Measurements from ENCODE around the gene GPRC5C. TPM values are rescaled to one million over a fixed set of nuclear protein-coding genes. Genes with fewer than 3 reads are reported as not detected.

GPRC5C gene
- polyA plus RNA-seq, 4 donors, result 112 to 160 (median 138) TPM

DNA sequence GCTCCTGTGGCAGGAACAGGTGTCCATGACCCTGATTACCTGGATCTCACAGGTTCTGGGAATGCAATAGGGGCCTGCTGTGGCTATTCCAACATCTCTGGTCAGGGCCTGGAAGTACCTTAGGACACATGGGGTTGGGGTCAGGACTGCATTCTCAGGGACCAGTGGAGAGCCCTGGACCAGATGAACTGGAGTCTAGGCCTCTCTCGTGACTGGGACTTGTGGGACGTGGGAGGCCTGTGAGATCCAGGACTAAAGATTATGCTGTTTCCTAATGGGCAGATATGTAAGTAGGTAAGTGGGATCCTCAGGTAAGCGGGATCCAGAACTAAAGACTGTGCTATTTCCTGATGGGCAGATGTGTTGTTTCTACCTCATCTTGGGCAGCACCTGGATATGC is 18.3 kb downstream of the GPRC5C start:
- no peak for DNase-seq (ENCODE audit: low read depth in 4 of 4, low spot score in 2 of 4)

DNA sequence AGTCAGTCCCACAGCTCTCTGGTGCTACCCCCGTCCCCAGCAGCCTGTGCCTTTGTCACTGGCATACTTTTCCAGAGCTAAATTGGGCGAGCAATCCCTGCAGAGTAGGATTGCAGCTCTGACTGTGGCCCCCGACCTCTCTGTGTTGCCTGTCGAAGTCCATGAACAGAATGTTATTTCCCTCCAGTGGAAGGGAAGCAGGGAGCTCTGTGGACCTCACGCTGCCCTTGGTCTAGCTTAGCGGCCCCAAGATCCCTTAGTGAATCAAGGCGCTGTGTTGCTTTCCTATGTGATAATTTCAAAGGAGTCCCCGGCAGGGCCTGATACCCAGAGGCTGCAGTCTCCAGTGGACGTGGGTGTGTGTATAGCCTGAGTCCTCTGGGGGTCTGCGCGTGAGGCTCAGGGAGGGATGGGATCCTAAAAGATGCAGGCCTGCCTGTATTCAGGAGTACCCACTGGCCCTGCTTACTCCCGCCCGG is 19.1 kb downstream of the GPRC5C start:
- no peak for DNase-seq (ENCODE audit: low read depth in 4 of 4, low spot score in 2 of 4)

DNA sequence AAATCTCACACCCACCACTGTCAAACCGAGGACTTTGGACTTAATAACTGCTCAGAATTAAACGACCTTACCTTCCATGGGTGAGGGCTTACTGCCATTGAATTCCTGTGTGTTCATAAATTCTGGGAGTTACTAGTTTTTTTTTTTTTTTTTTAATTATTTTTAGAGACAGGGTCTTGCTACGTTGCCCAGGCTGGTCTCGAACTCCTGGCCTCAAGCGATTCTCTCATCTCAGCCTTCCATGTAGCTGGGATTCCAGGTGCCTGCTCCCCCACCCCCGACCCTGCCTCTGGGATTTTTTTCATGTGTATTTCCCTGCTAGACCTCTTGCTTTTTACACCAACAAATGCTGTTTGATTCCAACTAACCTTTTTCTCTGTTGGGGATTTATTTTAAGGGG is 19.7 kb downstream of the GPRC5C start:
- DNase-seq (ENCODE audit: low read depth in 4 of 4, low spot score in 2 of 4), result no peak

DNA sequence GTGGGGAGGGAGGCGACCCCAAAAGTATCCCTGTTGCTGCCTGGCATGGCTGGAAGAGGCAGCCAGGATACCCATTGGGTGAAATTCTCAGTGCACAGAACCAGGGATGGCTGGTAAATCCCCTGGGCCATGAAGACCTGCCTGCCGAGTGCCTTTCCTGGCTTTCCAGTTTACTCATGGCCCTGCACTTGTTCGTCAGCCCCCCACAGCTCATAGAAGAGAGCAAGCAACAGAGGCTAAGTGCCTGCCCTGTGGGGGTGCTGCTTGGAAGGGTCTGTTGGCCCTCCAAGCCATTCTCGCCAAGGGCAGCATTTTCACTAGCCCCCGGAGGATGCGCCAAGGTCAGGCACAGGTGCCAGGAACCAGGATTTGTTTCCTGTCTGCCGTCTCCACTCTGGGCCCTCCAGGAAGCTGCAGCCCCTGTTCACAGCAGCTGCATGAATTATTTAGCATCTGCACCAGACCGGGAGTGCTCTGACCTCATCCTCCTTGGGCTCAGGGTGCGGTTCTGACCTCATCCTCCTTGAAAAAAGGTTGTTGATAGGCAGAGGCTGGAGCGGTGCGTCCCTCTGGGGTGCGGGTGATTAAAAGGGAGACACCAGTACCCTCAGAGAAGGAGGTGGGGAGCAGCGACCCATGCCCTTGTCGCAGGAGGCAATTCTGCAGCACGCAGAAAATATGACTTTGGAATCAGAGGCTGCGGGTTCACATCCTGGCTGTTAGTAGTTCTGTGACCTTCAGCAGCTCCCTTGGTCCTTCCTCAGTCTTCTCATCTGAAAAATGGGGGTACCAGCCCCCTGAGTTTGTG is 20.3 kb downstream of the GPRC5C start:
- DNase-seq (ENCODE audit: low read depth in 4 of 4, low spot score in 2 of 4), result no peak

DNA sequence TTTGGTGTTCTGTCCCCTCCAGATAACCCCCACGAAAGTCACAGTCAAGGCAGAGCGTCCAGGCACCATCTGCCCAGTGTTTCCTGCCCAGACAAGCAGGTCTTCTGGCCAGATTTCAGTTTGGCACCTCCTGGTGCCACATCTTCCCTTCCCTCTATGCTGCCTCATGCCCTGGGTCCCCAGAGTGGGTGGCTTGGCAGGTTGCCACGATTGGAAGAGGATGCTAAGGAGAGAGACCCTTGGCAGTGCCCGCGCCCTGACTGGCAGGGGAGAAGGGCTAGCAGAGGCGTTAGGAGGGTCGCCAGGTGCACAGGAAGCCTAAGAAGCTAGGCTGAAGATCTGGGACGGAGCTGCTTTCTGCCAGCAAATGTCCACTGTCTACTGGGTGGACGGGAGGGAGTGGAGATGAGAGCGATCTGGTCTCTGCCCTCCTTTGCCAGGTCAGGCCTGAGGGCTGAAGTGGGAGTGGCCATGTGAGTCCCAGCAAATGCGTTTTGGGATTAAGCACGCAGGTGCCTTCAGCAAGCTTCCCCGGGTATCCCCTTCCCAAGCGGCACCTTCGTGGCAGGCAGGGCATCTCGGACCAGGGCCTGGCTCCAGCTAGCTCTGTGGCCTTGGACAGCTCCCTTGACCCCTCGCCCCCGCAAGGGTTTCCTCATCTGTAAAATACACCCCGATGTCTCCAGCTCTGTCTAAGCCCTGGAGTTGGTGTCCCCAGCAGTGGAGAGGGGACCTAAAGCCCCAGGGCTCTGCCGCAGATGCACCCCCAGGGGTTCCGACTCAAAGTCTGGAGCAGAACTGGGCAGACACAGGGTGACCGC is 21.2 kb downstream of the GPRC5C start:
- DNase-seq (ENCODE audit: low read depth in 4 of 4, low spot score in 2 of 4), result no peak

DNA sequence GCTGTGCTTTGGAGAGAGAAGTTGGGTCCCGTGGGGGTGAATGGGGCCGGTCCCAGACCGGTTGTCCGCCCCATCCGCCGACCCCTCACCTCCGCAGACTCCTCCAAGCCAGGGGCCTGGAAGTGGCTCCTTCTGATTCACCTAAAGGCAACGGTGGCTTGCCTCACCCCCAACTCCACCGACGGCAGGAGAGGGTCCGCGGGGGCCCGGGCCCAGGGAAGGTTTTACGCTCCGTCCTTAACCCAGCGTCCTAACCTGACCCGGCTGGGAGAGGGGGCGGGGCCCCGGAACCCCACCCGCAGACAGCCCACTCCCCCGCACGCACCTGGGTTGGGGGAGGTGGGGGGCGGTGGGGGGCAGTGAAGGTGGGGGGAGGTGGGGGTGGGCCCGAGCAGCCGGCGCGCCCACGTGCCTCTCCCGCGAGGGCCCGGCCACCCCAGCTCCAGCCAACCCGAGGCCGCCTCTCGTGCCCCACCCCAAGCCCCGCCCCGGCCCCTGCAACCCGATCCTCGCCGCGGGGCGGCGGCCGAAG is 21.8 kb downstream of the GPRC5C start:
- no peak for DNase-seq (ENCODE audit: low read depth in 4 of 4, low spot score in 2 of 4)

DNA sequence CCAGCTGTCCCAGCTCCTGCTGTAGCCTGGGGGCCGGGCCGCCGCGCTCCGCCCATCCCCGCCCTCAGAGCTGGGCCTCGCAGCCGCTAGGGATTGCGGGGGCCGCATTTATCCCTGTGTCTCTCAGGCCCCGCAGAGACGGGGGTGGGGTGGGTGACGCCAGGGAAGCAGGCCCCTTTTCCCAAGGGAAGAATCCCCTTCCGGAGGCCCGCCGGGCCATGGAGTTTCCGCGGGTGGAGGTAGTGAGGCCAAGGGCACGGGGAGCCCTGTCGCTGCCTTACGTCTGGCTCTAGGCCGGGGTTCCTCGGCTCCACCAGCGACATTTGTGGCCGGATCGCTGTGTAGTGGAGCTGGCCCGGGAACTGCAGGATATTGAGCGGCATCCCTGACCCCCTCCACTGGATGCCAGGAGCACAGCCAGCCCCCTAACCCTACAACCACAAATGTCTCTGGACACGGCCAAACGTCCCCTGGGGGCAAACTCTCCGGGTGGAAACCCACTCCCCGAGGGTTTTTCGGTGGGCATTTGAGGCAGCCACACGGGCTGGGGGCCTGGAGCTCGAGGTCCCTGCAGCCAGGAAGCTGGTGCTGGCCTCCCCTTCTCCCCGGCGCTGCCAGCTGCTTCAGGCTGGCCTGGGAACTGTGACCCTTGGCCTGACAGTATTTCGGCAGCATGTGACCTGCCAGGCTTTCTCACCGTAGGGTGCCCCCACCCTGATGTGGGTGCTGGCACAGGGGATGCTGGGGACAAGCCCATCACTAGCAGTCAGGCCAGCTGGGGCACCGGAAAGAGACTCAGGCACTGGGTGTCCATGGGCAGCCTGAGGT is 22.5 kb downstream of the GPRC5C start:
- DNase-seq (ENCODE audit: low read depth in 4 of 4, low spot score in 2 of 4), result peak in 2 of 4 donors; percentile 84 to 87

DNA sequence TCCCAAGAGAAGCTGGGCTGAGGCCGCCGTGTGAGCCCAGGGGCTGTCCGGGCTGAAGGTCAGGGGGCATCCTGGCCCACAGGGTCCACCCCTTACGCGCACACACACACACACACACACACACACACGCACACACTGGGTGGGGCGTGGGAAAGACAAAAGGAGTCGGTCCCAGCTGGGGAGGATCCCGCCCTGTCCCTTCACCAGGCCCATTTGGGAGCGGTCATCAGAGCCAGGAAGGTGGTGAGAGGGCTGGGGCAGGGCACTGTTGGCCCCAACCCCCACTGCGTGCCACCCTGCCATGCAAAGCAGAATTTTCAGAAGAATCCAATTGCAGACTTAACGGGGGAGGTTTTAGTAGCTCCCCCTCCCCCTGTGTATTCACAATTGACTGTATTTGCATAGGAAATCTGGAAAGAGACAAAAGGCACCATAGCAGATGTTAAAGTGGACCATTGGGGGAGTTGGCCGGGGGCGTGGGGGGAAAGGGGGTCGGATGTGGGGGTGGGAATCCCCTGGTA is 23.2 kb downstream of the GPRC5C start:
- DNase-seq (ENCODE audit: low read depth in 4 of 4, low spot score in 2 of 4), result no peak

DNA sequence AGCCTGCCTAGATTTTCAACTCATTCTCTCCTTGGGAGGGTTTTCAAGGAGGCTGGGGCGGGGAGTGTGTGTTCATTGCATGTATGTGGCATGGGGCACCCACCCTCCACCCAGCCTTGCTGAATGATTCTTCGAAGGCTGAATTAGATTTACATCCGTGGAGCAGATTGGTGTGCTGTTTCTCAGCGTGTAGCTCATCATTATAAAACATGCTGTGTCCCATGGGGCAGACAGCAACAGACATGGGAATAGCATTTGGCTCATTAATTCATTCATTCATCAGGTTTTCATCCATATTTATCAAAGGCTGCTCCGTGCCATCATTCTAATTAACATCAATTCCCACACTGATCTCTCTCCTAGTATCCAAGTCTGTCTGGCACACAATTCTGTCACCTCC is 23.9 kb downstream of the GPRC5C start:
- no peak for DNase-seq (ENCODE audit: low read depth in 4 of 4, low spot score in 2 of 4)

DNA sequence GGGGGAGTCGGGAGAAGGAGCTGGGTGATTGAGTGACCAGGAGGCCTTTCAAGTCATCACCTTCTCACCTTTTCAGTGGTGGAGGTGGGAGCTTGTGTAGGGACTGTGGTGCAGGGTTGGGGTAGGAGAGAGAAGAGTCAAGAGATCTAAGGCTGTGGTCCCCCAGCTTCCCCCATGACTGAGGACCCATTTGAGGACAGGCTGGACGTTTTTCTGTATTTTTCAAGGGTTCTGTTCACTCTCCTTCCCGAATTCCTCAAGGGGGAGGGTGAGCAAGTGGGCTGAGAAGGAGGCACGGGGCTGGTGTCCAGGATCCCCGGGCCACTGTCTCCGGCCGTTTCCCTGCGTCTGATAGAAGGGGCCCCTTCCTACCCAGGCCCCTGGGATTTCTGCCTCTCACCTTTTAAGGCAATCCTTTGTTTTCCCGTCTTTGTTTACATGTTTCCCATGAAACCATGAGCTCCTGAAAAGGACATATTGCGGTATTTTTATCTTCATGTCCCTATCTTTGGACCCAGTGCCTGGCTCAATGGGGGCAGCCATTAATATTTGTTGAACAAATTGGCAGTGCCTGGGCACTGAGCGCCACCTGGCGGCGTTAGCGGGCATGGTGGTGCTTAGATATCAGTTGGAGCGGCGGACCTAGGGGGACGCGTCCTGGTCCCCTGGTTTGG is 25.4 kb downstream of the GPRC5C start:
- DNase-seq (ENCODE audit: low read depth in 4 of 4, low spot score in 2 of 4), result no peak

DNA sequence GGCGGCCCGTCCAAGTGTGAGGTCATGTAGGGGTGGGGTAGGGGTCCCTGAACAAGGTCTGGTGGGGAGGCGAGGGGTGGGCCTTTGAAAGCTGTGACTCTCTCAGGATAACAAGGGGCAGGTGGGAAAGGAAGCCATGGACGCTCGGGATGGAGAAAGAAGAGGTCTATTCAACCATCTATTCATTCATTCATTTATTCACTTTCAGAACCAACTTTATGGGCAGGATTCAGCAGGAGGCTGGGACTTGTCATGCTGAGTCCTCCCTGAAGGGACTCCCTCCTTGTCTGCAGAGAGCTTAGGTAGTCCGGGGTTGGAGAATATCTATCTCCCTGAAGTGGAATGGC is 25.9 kb downstream of the GPRC5C start:
- DNase-seq (ENCODE audit: low read depth in 4 of 4, low spot score in 2 of 4), result no peak

DNA sequence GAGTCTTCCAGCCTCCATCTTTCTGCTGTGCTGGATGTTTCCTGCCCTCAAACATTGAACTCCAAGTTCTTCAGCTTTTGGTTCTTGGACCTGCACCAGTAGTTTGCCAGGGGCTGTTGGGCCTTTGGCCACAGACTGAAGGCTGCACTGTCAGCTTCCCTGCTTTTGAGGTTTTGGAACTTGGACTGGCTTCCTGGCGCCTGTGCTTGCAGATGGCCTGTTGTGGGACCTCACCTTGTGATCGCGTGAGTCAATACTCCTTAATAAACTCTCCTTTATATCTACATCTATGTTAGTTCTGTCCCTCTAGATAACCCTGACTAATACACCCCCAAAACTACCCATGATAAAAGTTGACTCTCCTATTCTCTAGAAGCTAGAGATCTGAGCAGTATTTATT is 26.9 kb downstream of the GPRC5C start:
- DNase-seq (ENCODE audit: low read depth in 4 of 4, low spot score in 2 of 4), result no peak

DNA sequence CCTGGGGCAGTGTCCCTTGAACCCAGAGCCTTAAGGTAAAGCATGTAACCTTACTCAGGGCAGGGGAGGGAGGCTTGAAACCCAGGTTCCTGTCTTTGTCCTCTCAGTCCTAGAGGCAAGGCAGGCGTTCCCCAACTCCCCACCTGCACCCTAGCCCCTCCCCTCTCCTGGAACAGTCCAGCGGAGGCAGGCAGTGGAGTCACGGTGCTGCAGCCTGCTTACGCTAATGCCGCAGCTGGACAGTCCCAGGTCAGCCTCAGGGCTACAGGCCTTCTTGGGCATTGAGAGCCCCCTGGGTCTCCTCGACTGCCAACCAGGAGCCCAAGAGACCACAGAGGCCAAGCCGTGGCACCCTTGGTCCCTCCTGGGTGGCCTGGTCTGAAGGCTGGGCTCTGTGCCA is 27.7 kb downstream of the GPRC5C start:
- DNase-seq (ENCODE audit: low read depth in 4 of 4, low spot score in 2 of 4), result no peak

DNA sequence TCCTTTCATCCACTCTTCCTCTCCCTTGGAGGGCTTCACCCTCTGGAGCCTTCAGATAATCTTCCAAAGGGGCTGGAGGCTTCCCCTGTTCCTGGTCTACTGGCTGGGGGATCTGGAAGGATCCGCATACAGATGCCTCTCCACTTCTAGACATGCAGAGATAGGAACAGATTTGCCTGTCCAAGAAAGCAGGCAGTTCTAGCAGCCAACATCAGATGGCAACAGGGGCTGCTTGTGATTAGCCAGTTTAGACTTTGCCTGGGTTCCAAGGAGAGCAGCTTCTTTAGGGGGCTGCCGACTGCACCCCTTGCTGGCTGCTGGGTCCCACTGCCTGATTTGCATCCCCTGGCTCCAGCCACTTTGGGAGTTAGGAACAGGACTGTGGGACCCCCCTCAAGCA is 28.4 kb downstream of the GPRC5C start:
- DNase-seq (ENCODE audit: low read depth in 4 of 4, low spot score in 2 of 4), result no peak

DNA sequence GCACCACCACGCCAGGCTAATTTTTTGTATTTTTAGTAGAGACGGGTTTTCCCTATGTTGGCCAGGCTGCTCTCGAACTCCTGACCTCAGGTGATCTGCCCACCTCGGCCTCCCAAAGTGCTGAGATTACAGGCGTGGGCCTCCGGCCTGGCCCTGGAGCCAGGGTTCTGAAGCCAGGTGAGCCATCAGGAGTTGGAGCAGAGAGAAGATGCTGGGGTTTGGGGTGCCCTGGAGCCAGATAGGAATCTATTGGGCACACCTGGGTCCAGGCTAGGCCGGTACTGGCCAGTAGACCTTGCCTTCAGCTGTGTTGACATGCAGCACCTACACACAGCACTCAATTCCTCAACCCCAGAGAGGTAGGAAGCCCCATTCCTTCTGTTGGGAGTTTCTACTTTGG is 29.1 kb downstream of the GPRC5C start:
- DNase-seq (ENCODE audit: low read depth in 4 of 4, low spot score in 2 of 4), result no peak

DNA sequence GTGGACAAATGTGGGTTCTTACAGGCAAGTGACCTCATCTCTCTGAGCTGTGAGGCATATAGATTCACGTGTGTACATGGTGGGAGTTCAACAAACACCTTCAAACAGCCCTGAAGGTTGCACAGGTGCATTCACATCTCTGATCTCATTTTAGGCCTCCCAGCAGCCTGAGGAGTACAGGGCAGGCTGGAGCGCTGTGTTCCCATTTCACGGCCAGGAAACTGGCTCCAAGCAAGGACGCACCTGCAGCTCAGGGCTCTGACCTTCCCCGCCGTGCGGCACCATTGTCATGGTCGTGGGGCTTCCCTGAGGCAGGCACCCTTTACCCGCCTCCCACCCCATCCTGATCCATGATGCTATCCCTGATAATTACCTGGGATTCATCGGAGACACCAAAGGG is 29.7 kb downstream of the GPRC5C start:
- DNase-seq (ENCODE audit: low read depth in 4 of 4, low spot score in 2 of 4), result no peak

DNA sequence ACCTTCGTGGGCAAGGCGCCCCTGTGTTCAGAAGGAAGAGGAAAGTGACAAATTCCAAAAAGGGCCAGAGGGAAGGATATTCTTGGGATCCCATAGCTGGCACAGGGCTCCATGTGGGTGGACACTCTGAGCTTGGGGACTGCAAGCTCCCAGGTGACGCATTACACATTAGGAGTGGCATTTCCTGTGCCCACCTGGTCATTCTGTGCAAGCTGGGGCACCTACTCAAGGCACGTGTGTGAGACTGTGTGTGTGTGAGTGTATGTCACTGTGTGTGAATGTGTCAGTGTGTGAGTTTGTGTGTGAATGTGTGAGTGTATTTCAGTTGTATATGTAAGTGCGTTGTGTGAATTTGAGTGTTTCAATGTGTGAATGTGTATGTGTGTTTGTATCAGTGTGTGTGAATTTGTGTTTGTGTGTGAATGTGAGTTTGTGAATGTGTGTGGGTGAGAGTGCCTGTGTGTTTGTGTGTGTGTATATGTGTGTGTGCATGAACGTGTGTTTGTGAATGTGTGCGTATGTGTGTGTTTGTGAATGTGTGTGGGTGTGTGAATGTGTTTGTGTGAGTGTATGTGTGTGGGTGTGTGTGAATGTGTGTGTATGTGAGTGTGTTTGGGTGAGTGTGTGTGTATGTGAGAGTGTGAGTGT is 33.0 kb downstream of the GPRC5C start:
- DNase-seq (ENCODE audit: low read depth in 4 of 4, low spot score in 2 of 4), result no peak

DNA sequence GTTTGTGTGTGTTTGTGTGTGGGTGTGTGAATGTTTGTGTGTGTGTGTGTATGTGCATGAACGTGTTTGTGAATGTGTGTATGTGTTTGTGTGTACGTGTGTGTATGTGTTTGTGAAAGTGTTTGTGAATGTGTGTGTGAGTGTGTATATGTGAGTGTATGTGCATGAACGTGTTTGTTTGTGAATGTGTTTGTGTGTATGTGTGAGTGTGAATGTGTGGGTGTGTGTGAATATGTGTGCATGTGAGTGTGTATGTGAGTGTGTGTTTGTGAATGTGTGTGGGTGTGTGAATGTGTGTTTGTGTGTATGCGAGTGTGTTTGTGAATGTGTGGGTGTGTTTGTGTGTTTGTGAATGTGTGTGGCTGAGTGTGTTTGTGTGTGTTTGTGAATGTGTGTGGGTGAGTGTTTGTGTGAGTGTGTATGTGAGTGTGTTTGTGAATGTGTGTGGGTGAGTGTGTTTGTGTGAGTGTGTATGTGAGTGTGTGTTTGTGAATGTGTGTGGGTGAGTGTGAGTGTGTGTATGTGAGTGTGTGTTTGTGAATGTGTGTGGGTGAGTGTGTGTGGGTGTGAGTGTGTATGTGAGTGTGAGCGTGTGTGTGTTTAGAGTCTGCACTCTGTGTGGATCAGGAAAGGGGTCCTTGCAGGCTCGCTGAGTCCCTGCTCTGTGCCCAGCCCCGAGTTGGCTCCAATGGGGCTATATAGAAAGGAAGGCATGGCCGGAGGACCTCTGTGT is 33.7 kb downstream of the GPRC5C start:
- DNase-seq (ENCODE audit: low read depth in 4 of 4, low spot score in 2 of 4), result no peak

All from left renal cortex interstitium (tissue), 4 donors.